GM23338 (cell line): Measurements from ENCODE around the gene SLC2A13. TPM values are rescaled to one million over a fixed set of nuclear protein-coding genes. Genes with fewer than 3 reads are reported as not detected.
A peak's percentile ranks its signal among the peaks of the same experiment; 100 is the strongest.

ENCODE experiments used
- ATAC-seq: fragments of 200-7000 bp; cut with Tn5 transposase; 3 replicates; pipeline ENCODE4 v1.9.1; 2020
- DNase-seq: peaks from one replicate; pipeline ENCODE4 v3.0.0-alpha.2; 2015; ENCODE audit warnings: low spot score
- H2AFZ ChIP-seq: fragments of 200-600 bp; sonication (generic); 2 replicates; pipeline ENCODE4 v1.8.0; 2016; ENCODE audit warnings: antibody characterized with exemption, mild to moderate bottlenecking, moderate library complexity
- H3F3A ChIP-seq: fragments of 200-600 bp; sonication (generic); replicated peaks from 2 replicates; pipeline ENCODE4 v1.8.0; 2017; ENCODE audit warnings: antibody characterized with exemption, mixed run types, low read depth
- H3K27ac ChIP-seq: fragments of 200-600 bp; sonication (generic); 2 replicates; pipeline ENCODE4 v1.6.1; 2016; ENCODE audit warnings: low read depth
- H3K27me3 ChIP-seq: fragments of 200-600 bp; sonication (generic); 2 replicates; pipeline ENCODE4 v1.8.0; 2016; ENCODE audit warnings: mild to moderate bottlenecking, mixed run types, moderate library complexity; ENCODE audit not compliant: insufficient read depth
- H3K36me3 ChIP-seq: fragments of 200-600 bp; sonication (generic); 2 replicates; pipeline ENCODE4 v1.8.0; 2016; ENCODE audit warnings: mild to moderate bottlenecking; ENCODE audit not compliant: insufficient read depth
- H3K4me1 ChIP-seq: fragments of 200-600 bp; sonication (generic); 2 replicates; pipeline ENCODE4 v1.8.0; 2016; ENCODE audit warnings: mild to moderate bottlenecking, moderate library complexity; ENCODE audit not compliant: insufficient read depth
- H3K4me2 ChIP-seq: fragments of 200-600 bp; sonication (generic); 2 replicates; pipeline ENCODE4 v1.7.1; 2017; ENCODE audit warnings: mixed run types
- H3K4me3 ChIP-seq: fragments of 200-600 bp; sonication (generic); 2 replicates; pipeline ENCODE4 v1.6.1; 2016; ENCODE audit warnings: mixed run types
- H3K79me2 ChIP-seq: fragments of 200-600 bp; sonication (generic); replicated peaks from 2 replicates; pipeline ENCODE4 v1.8.0; 2017; ENCODE audit warnings: mild to moderate bottlenecking; ENCODE audit not compliant: insufficient read depth
- H3K9me2 ChIP-seq: fragments of 200-600 bp; sonication (generic); 2 replicates; pipeline ENCODE4 v1.8.0; 2017; ENCODE audit not compliant: insufficient read depth
- H4K20me1 ChIP-seq: fragments of 200-600 bp; sonication (generic); replicated peaks from 2 replicates; pipeline ENCODE4 v1.8.0; 2017; ENCODE audit warnings: mild to moderate bottlenecking; ENCODE audit not compliant: insufficient read depth
- H3K27ac Mint-ChIP-seq: 2 replicates; pipeline ENCODE4 v1.8.0; 2020; ENCODE audit warnings: inconsistent platforms, mild to moderate bottlenecking, moderate library complexity, mixed read lengths
- H3K27me3 Mint-ChIP-seq: 3 replicates; pipeline ENCODE4 v1.8.0; 2022; ENCODE audit warnings: low read depth, mild to moderate bottlenecking, moderate library complexity, mixed read lengths, inconsistent platforms; ENCODE audit not compliant: insufficient read depth, poor library complexity
- H3K36me3 Mint-ChIP-seq: 3 replicates; pipeline ENCODE4 v1.8.0; 2021; ENCODE audit warnings: low read depth, mild to moderate bottlenecking, inconsistent platforms, moderate library complexity, mixed read lengths
- H3K4me1 Mint-ChIP-seq: 3 replicates; pipeline ENCODE4 v1.8.0; 2020; ENCODE audit warnings: mild to moderate bottlenecking, inconsistent platforms, mixed read lengths
- H3K4me3 Mint-ChIP-seq: 3 replicates; pipeline ENCODE4 v1.8.0; 2021; ENCODE audit warnings: moderate library complexity, mild to moderate bottlenecking, inconsistent platforms, mixed read lengths
- H3K9me3 Mint-ChIP-seq: 3 replicates; pipeline ENCODE4 v1.8.0; 2020; ENCODE audit warnings: moderate library complexity, mild to moderate bottlenecking, inconsistent platforms, mixed read lengths
- CREB1 ChIP-seq: fragments of 250-450 bp; sonication (Bioruptor Pico); IDR thresholded peaks from 2 replicates; pipeline ENCODE4 v1.5.0; 2020; ENCODE audit warnings: low read depth, mild to moderate bottlenecking, moderate library complexity
- ETS1 ChIP-seq: IDR thresholded peaks from 2 replicates; pipeline ENCODE4 v1.6.1; 2016; ENCODE audit warnings: antibody characterized with exemption
- EZH2 ChIP-seq: fragments of 200-600 bp; sonication (generic); IDR thresholded peaks from one replicate; pipeline ENCODE4 v1.8.0; 2017; ENCODE audit warnings: antibody characterized with exemption, mild to moderate bottlenecking, low read depth; ENCODE audit not compliant: unreplicated experiment
- EZH2phosphoT487 ChIP-seq: fragments of 200-600 bp; sonication (generic); IDR thresholded peaks from one replicate; pipeline ENCODE4 v1.8.1; 2018; ENCODE audit warnings: antibody characterized with exemption; ENCODE audit not compliant: unreplicated experiment
- JUNB ChIP-seq: IDR thresholded peaks from one replicate; pipeline ENCODE4 v1.6.1; 2016; ENCODE audit warnings: antibody characterized with exemption; ENCODE audit not compliant: unreplicated experiment
- NANOG ChIP-seq: IDR thresholded peaks from 2 replicates; pipeline ENCODE4 v1.6.1; 2016; ENCODE audit warnings: antibody characterized with exemption, borderline replicate concordance
- POLR2AphosphoS5 ChIP-seq: IDR thresholded peaks from 2 replicates; pipeline ENCODE4 v1.6.1; 2016; ENCODE audit warnings: antibody characterized with exemption, low read depth
- REST ChIP-seq: IDR thresholded peaks from one replicate; pipeline ENCODE4 v1.6.1; 2018; ENCODE audit warnings: antibody characterized with exemption; ENCODE audit not compliant: unreplicated experiment
- STAT1 ChIP-seq: IDR thresholded peaks from one replicate; pipeline ENCODE4 v1.6.1; 2016; ENCODE audit warnings: antibody characterized with exemption; ENCODE audit not compliant: unreplicated experiment
- ZNF114 ChIP-seq: fragments of 250-450 bp; sonication (Bioruptor Pico); IDR thresholded peaks from 2 replicates; pipeline ENCODE4 v1.5.0; 2020; ENCODE audit warnings: mild to moderate bottlenecking, moderate library complexity
- ZNF331 ChIP-seq: fragments of 250-450 bp; sonication (Bioruptor Pico); IDR thresholded peaks from 2 replicates; pipeline ENCODE4 v1.5.0; 2020; ENCODE audit warnings: low read depth, mild to moderate bottlenecking, moderate library complexity
- polyA plus RNA-seq: library from polyadenylated mRNA; unstranded; fragments of >200 nt; fragmentation: Nextera tagmentation; extraction: Ambion mirVana; gene quantifications from 2 replicates; pipeline ENCODE4 v1.2.1, GENCODE V29; 2016
- total RNA-seq: library from RNA; depleted of rRNA; stranded (reverse); fragments of >200 nt; shearing (Covaris generic); gene quantifications from 2 replicates; pipeline ENCODE4 v1.2.3, GENCODE V29; 2014
- TF ChIP-seq, protein P1 (sequence below), 2 experiments: fragments of 200-600 bp in 1 of 2; sonication (generic) in 1 of 2; conservative IDR thresholded peaks; 2 replicates each; pipeline versions ENCODE4 v1.5.1 to v1.6.1; 2016 to 2017; ENCODE audit warnings: antibody characterized with exemption in 2 of 2, low read depth in 2 of 2, mild to moderate bottlenecking in 2 of 2, moderate library complexity in 1 of 2

SLC2A13 gene
- total and polyA plus RNA-seq, 2 experiments from 2014 or later = 6.8 to 22.7 TPM

DNA sequence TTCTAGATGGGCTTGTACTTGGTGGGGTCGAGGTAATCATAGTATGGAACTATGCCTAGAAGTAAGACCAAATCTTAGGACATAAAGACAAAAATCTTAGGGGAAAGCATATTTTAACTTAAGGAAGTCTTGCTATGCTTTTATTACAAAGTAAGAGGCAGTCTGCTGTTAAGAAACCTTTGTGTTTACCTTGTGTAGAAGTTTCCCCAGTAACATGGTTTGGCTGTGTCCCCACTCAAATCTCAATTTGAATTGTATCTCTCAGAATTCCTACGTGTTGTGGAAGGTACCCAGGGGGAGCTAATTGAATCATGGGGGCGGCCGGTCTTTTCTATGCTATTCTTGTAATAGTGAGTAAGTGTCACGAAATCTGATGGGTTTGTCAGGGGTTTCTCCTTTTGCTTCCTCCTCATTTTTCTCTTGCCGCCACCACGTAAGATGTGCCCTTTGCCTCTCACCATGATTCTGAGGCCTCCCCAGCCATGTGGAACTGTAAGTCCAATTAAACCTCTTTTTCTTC lies 323.8 kb downstream of the SLC2A13 start:
- no peak overlapping the region for H3K4me2 ChIP-seq
- no peaks in the 10 kb centered on the region for H3K4me1 Mint-ChIP-seq
- no peaks in the 10 kb centered on the region for H4K20me1 ChIP-seq
- no peaks in the 10 kb centered on the region for H3K27me3 ChIP-seq
- no peaks in the 10 kb centered on the region for H3K27me3 Mint-ChIP-seq
- H3F3A ChIP-seq = no peaks in the 10 kb centered on the region
- no peak for DNase-seq
- no peaks in the 10 kb centered on the region for H3K9me2 ChIP-seq
- no peaks in the 10 kb centered on the region for H3K4me1 ChIP-seq
- no peaks in the 10 kb centered on the region; the same call in 1 of the 3 replicates for H3K9me3 Mint-ChIP-seq
- H3K36me3 Mint-ChIP-seq = peaks cover 9% of the 10 kb centered on the region; the same call in 2 of the 3 replicates
- no peak overlapping the region for H3K4me3 Mint-ChIP-seq
- TF ChIP-seq REST (no peak), ZNF114 (CRISPR knock-in tag) (no peak), ZNF331 (CRISPR knock-in tag) (no peak)
- TF ChIP-seq, protein P1, sequence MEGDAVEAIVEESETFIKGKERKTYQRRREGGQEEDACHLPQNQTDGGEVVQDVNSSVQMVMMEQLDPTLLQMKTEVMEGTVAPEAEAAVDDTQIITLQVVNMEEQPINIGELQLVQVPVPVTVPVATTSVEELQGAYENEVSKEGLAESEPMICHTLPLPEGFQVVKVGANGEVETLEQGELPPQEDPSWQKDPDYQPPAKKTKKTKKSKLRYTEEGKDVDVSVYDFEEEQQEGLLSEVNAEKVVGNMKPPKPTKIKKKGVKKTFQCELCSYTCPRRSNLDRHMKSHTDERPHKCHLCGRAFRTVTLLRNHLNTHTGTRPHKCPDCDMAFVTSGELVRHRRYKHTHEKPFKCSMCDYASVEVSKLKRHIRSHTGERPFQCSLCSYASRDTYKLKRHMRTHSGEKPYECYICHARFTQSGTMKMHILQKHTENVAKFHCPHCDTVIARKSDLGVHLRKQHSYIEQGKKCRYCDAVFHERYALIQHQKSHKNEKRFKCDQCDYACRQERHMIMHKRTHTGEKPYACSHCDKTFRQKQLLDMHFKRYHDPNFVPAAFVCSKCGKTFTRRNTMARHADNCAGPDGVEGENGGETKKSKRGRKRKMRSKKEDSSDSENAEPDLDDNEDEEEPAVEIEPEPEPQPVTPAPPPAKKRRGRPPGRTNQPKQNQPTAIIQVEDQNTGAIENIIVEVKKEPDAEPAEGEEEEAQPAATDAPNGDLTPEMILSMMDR (conservative IDR thresholded peaks at IDR 0.05; ENCODE audit: low read depth in 2 of 2) = no peak
- no peak for ATAC-seq
- H2AFZ ChIP-seq = no peak overlapping the region
- no peak overlapping the region for H3K4me3 ChIP-seq
- no peaks in the 10 kb centered on the region for H3K79me2 ChIP-seq
- 0 out of 2 replicates have a peak, but pooled peaks cover 3% of the 10 kb centered on the region for H3K36me3 ChIP-seq
- no peak overlapping the region for H3K27ac Mint-ChIP-seq
- H3K27ac ChIP-seq = no peak overlapping the region

GRCh38 chr12:39780913-39781446 lies 324.9 kb downstream of the SLC2A13 start:
- no peaks in the 10 kb centered on the region for H3K4me1 ChIP-seq
- H3K27ac ChIP-seq = no peak overlapping the region
- H3K4me2 ChIP-seq = no peak overlapping the region
- H3K27ac Mint-ChIP-seq = peak overlapping the region; percentile 38; the same call in 1 of the 2 replicates
- no peak overlapping the region for H3K4me3 ChIP-seq
- no peaks in the 10 kb centered on the region for H4K20me1 ChIP-seq
- DNase-seq = no peak
- no peaks in the 10 kb centered on the region for H3F3A ChIP-seq
- ATAC-seq = no peak
- no peaks in the 10 kb centered on the region for H3K27me3 Mint-ChIP-seq
- no peak overlapping the region for H3K4me3 Mint-ChIP-seq
- no peaks in the 10 kb centered on the region for H3K27me3 ChIP-seq
- no peak overlapping the region for H2AFZ ChIP-seq
- no peaks in the 10 kb centered on the region; the same call in 2 of the 3 replicates for H3K9me3 Mint-ChIP-seq
- no peaks in the 10 kb centered on the region for H3K4me1 Mint-ChIP-seq
- 0 out of 2 replicates have a peak, but pooled peaks cover 3% of the 10 kb centered on the region for H3K36me3 ChIP-seq
- no peaks in the 10 kb centered on the region for H3K9me2 ChIP-seq
- peaks cover 6% of the 10 kb centered on the region; the same call in 2 of the 3 replicates for H3K36me3 Mint-ChIP-seq
- no peaks in the 10 kb centered on the region for H3K79me2 ChIP-seq
- TF ChIP-seq STAT1 (no peak), POLR2AphosphoS5 (no peak), REST (no peak), EZH2phosphoT487 (no peak), JUNB (no peak), ZNF114 (CRISPR knock-in tag) (no peak), CREB1 (CRISPR knock-in tag) (no peak), ETS1 (no peak), NANOG (no peak), EZH2 (no peak)
